CD4-positive, alpha-beta T cell treated with Interferon gamma for 1 hour (primary cell): ENCODE data around the gene PLA2G7.

ENCODE experiments used
- DNase-seq: peaks from one replicate; pipeline ENCODE4 v3.0.0-alpha.2; 2020

PLA2G7 gene

GRCh38 chr6:46687619-46688097 is 47.5 kb downstream of the PLA2G7 start, which contains the start of gene TDRD6:
TDRD6 (plus strand) TSS chr6:46687885; CDS start chr6:46688129, 244 bp downstream.
- DNase-seq: no peak

GRCh38 chr6:46684771-46685170 is 50.4 kb downstream of the PLA2G7 start:
- no peak for DNase-seq

DNA sequence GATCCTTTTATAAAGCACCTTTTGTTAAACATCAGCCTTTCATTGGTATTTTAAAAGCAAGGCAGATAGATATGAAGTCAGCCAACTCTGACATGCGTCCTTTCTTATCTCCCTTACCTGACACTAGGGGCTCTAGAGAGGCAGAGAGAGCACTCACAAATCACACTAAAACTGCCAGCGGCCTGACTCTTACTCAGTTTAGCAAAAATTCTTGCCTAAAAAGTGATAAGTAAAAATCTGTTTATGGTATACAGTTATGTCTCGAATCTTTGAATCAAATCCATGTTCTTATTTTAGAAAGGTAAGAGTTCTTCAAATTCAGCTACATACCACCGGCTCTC is 57.9 kb downstream of the PLA2G7 start:
- DNase-seq: no peak

DNA sequence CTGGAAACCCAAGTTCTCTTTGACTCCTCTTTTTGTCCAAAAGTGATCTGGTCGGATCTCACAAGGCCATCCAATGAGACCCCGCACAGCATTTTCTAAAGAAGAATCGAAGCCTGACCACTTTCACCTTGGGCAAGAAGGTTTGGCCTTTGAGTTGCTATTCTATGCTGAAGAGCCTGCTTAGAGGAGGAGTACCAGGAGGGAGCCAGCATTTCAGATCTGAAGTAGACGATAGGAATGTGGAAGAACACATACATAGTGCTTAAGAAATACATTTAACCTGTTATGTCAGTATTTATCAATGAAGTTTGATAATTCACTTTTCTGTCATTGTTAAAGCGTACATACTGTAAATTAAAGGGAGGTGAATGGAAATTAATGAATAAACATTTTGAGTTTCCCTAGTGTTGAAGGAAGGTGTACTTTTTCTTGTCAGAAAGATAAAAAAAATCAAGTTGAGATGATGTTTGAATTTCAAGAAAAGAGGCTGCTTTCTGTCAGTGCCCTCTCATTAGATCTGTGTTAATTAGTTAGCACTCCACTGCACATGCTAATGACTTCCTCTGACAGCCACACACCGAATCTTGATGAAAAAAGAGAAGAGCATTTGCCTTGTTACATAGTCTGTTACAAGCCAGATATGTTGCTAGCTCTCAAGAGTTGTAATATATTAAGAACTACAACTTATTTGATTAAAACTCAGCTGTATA is 58.4 kb downstream of the PLA2G7 start:
- DNase-seq: no peak

DNA sequence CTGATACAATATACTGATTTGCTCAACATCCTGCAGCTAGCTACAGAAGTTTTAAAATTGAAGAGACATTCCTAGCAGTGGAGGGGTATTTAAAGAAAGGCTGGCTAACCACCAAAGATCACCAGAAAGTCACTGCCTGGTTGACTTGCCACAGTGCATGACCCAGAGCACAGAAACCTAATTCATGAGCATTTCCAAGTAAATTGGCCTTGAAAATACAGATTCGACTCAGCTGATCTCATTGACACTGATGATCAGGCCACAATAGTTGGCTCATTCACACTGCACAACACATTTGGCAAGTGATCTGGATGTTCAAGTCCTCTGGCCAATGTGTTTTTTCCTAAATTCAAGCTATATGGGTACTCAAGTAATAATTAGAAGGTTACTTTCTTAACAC is 60.8 kb downstream of the PLA2G7 start:
- DNase-seq: no peak

GRCh38 chr6:46667377-46667776 is 67.8 kb downstream of the PLA2G7 start:
- DNase-seq: no peak

- DNase-seq: no peak
Measured at GRCh38 chr6:46661483-46661882, 73.7 kb downstream of the PLA2G7 start.

DNA sequence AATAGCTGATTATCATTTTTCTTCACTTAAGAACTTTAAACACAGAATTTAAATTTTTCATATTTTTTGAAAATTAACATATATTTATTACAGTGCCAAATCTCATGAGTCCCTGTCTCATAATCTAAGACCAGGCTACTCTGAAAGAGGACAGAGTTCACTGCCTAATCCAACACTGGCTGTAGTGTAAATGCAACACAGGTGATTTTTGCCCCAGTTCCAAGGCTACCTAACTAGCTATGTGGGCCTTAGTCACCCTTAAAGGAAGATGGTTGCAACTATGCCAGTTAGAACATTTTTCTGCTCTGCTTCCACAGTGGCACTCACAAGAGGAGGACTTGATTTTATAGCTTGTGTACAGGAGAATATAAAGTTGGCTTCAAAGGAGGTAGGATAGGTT is 77.5 kb downstream of the PLA2G7 start:
- DNase-seq: no peak

GRCh38 chr6:46655803-46656202 is 79.4 kb downstream of the PLA2G7 start:
- DNase-seq: no peak
